ENCODE results near the gene UBAP1L. TPM values are rescaled to one million over a fixed set of nuclear protein-coding genes. Genes with fewer than 3 reads are reported as not detected.

The UBAP1L gene
- total RNA-seq, 1 donor from 2014 or later, result 4.6 TPM

DNA sequence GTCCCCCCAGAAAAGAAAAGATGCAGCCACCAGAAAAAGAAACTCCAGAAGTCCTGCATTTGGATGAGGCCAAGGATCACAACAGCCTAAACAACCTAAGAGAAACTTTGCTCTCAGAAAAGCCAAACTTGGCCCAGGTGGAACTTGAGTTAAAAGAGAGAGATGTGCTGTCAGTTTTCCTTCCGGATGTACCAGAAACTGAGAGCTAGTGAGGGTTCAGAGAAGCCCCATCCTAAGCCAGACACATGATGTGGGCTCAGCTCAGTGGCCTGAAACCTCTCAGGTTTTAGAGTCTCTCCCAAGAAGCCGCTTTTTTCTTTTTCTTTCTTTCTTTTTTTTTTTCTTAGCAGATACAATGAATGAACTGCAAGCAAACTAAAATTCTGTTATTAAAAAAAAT lies 62.0 kb downstream of the UBAP1L start:
- H3K36me3 Mint-ChIP-seq (ENCODE audit: unreplicated experiment), result no peaks in the 10 kb centered on the region
- H3K27ac Mint-ChIP-seq (ENCODE audit: unreplicated experiment), result no peak overlapping the region
- H3K27me3 Mint-ChIP-seq (ENCODE audit: unreplicated experiment), result peaks cover 13% of the 10 kb centered on the region
- H3K4me1 Mint-ChIP-seq (ENCODE audit: low read depth, unreplicated experiment), result peaks cover 28% of the 10 kb centered on the region
- no peak for DNase-seq
- no peak overlapping the region for H3K4me3 Mint-ChIP-seq (ENCODE audit: unreplicated experiment)
- TF ChIP-seq CTCF (IDR thresholded peaks at IDR 0.05; ENCODE audit: partially characterized antibody, unreplicated experiment), result no peak
- peaks cover 7% of the 10 kb centered on the region for H3K9me3 Mint-ChIP-seq (ENCODE audit: unreplicated experiment)

DNA sequence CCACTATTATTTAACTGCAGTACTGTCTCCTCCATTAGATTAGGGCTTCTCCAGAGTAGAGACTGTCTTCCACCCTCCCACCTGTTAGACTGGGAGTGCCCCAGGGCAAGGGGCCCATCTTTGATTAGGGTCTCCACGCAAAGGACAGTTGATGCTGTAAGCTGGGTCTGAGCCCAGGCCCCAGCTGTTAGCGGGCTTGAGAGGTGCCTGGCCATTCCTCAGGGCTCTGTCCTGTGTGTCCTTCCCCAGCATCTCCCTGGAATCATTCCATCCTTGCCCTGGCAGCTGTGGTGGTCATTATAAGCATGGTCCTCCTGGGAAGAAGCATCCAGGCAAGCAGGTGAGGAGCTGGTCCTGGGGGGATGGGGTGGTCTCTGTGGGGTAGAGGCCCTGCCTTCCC lies 63.7 kb downstream of the UBAP1L start:
- Mint-ChIP-seq H3K27ac (ENCODE audit: unreplicated experiment) (no peak overlapping the region), H3K4me3 (ENCODE audit: unreplicated experiment) (no peak overlapping the region), H3K27me3 (ENCODE audit: unreplicated experiment) (peaks cover 12% of the 10 kb centered on the region), H3K4me1 (ENCODE audit: low read depth, unreplicated experiment) (peaks cover 33% of the 10 kb centered on the region), H3K9me3 (ENCODE audit: unreplicated experiment) (peaks cover 11% of the 10 kb centered on the region), H3K36me3 (ENCODE audit: unreplicated experiment) (no peaks in the 10 kb centered on the region)
- TF ChIP-seq CTCF (IDR thresholded peaks at IDR 0.05; ENCODE audit: partially characterized antibody, unreplicated experiment), result no peak
- DNase-seq, result no peak

GRCh38 chr15:65050270-65050669 lies 64.7 kb downstream of the UBAP1L start:
- peak overlapping the region; percentile 26 for H3K27ac Mint-ChIP-seq (ENCODE audit: unreplicated experiment)
- H3K4me1 Mint-ChIP-seq (ENCODE audit: low read depth, unreplicated experiment), result peaks cover 36% of the 10 kb centered on the region
- H3K36me3 Mint-ChIP-seq (ENCODE audit: unreplicated experiment), result peaks cover 3% of the 10 kb centered on the region
- peaks cover 12% of the 10 kb centered on the region for H3K27me3 Mint-ChIP-seq (ENCODE audit: unreplicated experiment)
- peaks cover 17% of the 10 kb centered on the region for H3K9me3 Mint-ChIP-seq (ENCODE audit: unreplicated experiment)
- H3K4me3 Mint-ChIP-seq (ENCODE audit: unreplicated experiment), result peak overlapping the region; percentile 53
- no peak for DNase-seq
- no peak for TF ChIP-seq CTCF (IDR thresholded peaks at IDR 0.05; ENCODE audit: partially characterized antibody, unreplicated experiment)

DNA sequence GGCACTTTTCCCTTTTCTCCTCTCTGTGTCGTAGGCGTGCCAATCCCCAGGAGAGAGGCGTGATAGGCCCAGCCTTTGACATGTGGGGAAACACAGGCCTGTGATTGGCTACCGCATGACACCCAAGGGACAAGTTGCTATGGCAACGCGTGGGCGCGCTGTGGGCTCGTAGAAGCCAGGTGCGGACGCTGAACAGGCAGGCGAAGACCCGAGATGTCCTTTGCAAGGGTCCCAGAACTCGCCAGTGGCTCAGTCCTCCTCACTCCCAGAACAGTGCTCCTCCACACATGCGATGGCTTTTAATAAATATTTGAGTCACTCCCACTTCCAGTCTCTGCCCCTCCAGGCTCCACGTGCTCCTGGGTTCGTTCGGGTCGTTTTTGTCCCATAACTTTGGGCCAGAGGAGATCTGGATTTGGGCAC lies 65.6 kb downstream of the UBAP1L start:
- Mint-ChIP-seq H3K27ac (ENCODE audit: unreplicated experiment) (no peak overlapping the region), H3K4me3 (ENCODE audit: unreplicated experiment) (peak overlapping the region; percentile 71), H3K4me1 (ENCODE audit: low read depth, unreplicated experiment) (peaks cover 42% of the 10 kb centered on the region), H3K27me3 (ENCODE audit: unreplicated experiment) (peaks cover 18% of the 10 kb centered on the region), H3K9me3 (ENCODE audit: unreplicated experiment) (peaks cover 23% of the 10 kb centered on the region), H3K36me3 (ENCODE audit: unreplicated experiment) (peaks cover 6% of the 10 kb centered on the region)
- peak; percentile 97 for DNase-seq
- TF ChIP-seq CTCF (IDR thresholded peaks at IDR 0.05; ENCODE audit: partially characterized antibody, unreplicated experiment), result no peak

DNA sequence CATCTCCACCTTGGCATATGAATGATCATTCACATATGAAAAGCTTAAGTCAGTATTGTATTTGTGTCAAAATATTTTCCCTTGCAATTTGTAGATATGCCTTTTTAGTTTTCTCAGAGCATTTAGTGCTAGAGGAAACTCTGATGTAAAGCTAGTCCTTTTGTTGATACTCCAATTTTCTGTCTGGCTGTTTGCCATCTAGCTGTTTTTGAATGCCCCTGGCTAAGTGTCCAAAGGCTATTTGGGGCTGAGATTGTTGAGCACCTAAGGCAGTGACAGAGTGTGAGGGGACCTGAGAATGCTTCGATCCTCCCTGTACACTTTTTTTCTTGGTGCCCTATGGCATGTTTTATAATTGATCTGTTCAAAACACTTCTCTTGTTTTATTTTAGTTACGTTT lies 66.8 kb downstream of the UBAP1L start:
- Mint-ChIP-seq H3K27ac (ENCODE audit: unreplicated experiment) (no peak overlapping the region), H3K36me3 (ENCODE audit: unreplicated experiment) (peaks cover 6% of the 10 kb centered on the region), H3K4me3 (ENCODE audit: unreplicated experiment) (no peak overlapping the region), H3K27me3 (ENCODE audit: unreplicated experiment) (peaks cover 18% of the 10 kb centered on the region), H3K9me3 (ENCODE audit: unreplicated experiment) (peaks cover 23% of the 10 kb centered on the region), H3K4me1 (ENCODE audit: low read depth, unreplicated experiment) (peaks cover 41% of the 10 kb centered on the region)
- DNase-seq, result no peak
- no peak for TF ChIP-seq CTCF (IDR thresholded peaks at IDR 0.05; ENCODE audit: partially characterized antibody, unreplicated experiment)
